ENCODE measurements around the gene TMEM63A. TPM values are rescaled to one million over a fixed set of nuclear protein-coding genes. Genes with fewer than 3 reads are reported as not detected.
A peak's percentile ranks its signal among the peaks of the same experiment; 100 is the strongest.

TMEM63A gene
- total RNA-seq, 4 donors from 2014 or later = 104 to 256 (median 180) TPM

DNA sequence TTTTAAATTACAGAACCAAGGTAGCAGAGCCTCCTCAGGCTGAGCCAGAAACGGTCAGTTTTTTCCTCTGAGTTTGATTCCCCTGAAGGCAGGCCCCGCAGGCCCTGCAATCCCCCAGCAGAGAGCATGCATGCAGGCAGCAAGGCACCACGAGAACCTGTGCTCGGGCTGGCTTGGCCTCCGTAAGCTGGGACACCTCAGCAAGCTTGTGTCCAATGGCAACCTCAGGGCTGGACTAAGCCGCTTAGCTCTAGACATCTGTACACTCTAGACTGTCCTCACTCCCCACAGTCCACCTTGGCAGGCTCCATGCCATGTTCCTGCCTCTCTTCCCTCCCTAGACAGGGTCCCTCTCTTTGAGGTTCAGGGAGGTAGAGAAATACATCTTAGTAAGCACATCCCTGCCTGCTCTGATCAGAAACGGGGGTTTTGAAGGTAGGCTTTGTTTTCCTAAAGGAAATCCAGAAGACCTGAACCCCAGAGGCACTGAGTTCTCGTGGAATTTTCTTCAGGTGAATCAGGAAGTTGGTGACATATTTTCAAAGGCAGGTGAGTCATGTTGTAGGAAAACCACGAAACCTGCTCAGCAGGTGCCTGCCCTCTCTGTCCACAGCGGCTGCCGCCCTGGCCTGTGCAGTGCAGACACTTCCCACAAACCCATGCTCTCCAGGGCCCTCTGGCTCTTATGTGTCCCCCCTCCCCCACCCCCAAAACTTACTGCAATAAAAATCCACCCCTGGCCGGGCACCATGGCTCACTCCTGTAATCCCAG, 7.0 kb downstream of the TMEM63A start:
- 50 to 66% methylated on average over 2 to 12 of the region's 12 CpGs for WGBS, 2 donors (ENCODE audit: low coverage in 1 of 2)
- in situ Hi-C loops (cut with MboI; ENCODE audit: low pct_ligation_motif_present in 1 of 4, low pct_unique_long_range_greater_than_20kb in 1 of 4, low sequenced_read_pairs in 3 of 4) = no loop called here
- Histone ChIP-seq H3K27me3 (no peaks in the 10 kb centered on the region), H3K9me3 (no peaks in the 10 kb centered on the region), H3K27ac (peak overlapping the region; percentile 76 to 98 (median 96)), H3K36me3 (peaks cover 0 to 36% (median 16%) of the 10 kb centered on the region in 4 donors), H3K4me3 (no peak overlapping the region), H3K4me1 (peaks cover 31 to 55% (median 50%) of the 10 kb centered on the region in 4 donors)
- no peak for TF ChIP-seq EP300 (IDR thresholded peaks at IDR 0.05; ENCODE audit: low read depth)
- TF ChIP-seq, protein P1, sequence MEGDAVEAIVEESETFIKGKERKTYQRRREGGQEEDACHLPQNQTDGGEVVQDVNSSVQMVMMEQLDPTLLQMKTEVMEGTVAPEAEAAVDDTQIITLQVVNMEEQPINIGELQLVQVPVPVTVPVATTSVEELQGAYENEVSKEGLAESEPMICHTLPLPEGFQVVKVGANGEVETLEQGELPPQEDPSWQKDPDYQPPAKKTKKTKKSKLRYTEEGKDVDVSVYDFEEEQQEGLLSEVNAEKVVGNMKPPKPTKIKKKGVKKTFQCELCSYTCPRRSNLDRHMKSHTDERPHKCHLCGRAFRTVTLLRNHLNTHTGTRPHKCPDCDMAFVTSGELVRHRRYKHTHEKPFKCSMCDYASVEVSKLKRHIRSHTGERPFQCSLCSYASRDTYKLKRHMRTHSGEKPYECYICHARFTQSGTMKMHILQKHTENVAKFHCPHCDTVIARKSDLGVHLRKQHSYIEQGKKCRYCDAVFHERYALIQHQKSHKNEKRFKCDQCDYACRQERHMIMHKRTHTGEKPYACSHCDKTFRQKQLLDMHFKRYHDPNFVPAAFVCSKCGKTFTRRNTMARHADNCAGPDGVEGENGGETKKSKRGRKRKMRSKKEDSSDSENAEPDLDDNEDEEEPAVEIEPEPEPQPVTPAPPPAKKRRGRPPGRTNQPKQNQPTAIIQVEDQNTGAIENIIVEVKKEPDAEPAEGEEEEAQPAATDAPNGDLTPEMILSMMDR (IDR thresholded peaks at IDR 0.05) = no peak
- peak in 2 of 3 donors; percentile 34 to 59 for TF ChIP-seq POLR2AphosphoS5 (IDR thresholded peaks at IDR 0.05)
- no peak for TF ChIP-seq POLR2A (IDR thresholded peaks at IDR 0.05)
- intact Hi-C loops (cut with DNase I; ENCODE audit: low total_unique reads) = no loop called here
- peak; percentile 78 for DNase-seq

DNA sequence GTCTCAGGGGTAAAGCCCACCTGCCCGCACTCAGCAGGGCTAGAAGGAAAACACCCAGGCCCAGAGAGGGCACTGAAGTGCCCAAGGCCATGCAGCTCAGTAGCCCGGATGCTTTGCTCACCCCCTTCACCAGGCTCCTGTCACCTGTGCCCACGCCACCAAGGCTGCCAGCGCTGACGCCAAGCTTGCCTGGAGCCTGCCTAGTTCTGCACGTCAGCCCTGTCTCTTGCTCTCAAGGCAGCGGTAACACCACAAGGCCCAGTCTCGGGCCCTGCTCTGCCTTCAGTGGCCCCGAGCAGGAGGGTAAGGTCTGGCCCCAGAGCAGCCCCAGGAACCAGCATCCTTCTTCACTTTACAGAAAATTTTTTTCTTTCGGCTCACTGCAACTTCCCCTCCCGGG, 7.7 kb downstream of the TMEM63A start:
- 91% methylated on average over 11 of the region's 11 CpGs; no CpG with 5 or more reads in 1 of the 2 donors for WGBS, 2 donors (ENCODE audit: low coverage in 1 of 2)
- H3K9me3 ChIP-seq = no peaks in the 10 kb centered on the region
- H3K27ac ChIP-seq = peak overlapping the region in 3 of 4 donors; percentile 93 to 98 (median 98)
- peaks cover 0 to 37% (median 18%) of the 10 kb centered on the region in 4 donors for H3K36me3 ChIP-seq
- intact Hi-C loops (cut with DNase I; ENCODE audit: low total_unique reads) = no loop called here
- in situ Hi-C loops (cut with MboI; ENCODE audit: low pct_ligation_motif_present in 1 of 4, low pct_unique_long_range_greater_than_20kb in 1 of 4, low sequenced_read_pairs in 3 of 4) = no loop called here
- H3K4me3 ChIP-seq = no peak overlapping the region
- H3K4me1 ChIP-seq = peaks cover 24 to 47% (median 42%) of the 10 kb centered on the region in 4 donors
- TF ChIP-seq POLR2A (IDR thresholded peaks at IDR 0.05) = no peak
- TF ChIP-seq, protein P1 (IDR thresholded peaks at IDR 0.05) = no peak
- no peak for TF ChIP-seq POLR2AphosphoS5 (IDR thresholded peaks at IDR 0.05)
- TF ChIP-seq EP300 (IDR thresholded peaks at IDR 0.05; ENCODE audit: low read depth) = no peak
- no peaks in the 10 kb centered on the region for H3K27me3 ChIP-seq
- DNase-seq = no peak

DNA sequence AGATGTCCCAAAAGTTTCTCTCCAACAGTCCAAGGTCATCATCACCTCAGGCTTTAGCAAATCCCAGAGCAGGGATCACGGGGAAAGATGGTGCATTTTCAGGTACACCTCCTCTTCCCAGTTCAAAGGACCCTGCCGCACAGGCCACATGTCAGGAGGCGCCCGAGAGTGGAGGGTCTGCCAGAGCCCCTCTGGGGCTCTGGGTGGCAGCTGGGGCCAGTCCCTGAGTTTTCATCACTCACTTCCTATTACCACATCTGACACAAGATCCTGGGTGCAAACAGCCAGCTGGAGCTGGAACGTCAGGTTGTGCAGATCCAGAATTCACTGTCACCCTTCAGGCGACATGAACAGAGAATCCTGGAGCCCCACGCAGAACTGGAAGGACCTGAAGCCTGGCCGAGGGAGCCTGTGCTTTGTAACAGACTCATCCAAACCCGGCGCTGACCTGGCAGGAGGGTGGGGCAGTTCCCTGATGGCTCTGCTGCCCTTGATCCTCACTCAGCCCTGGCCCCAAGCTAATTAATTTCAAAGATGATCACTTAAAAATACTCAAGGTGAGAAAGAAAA, 8.8 kb downstream of the TMEM63A start:
- intact Hi-C loops (cut with DNase I; ENCODE audit: low total_unique reads) = no loop called here
- Histone ChIP-seq H3K27me3 (no peaks in the 10 kb centered on the region), H3K36me3 (peaks cover 0 to 47% (median 18%) of the 10 kb centered on the region in 4 donors), H3K4me1 (peaks cover 13 to 36% (median 31%) of the 10 kb centered on the region in 4 donors), H3K27ac (peak overlapping the region in 1 of 4 donors; percentile 19), H3K4me3 (no peak overlapping the region), H3K9me3 (no peaks in the 10 kb centered on the region)
- TF ChIP-seq POLR2AphosphoS5 (IDR thresholded peaks at IDR 0.05) (no peak), EP300 (IDR thresholded peaks at IDR 0.05; ENCODE audit: low read depth) (no peak), POLR2A (IDR thresholded peaks at IDR 0.05) (no peak)
- TF ChIP-seq, protein P1 (IDR thresholded peaks at IDR 0.05) = no peak
- no peak for DNase-seq
- 92% methylated on average over 10 of the region's 10 CpGs; no CpG with 5 or more reads in 1 of the 2 donors for WGBS, 2 donors (ENCODE audit: low coverage in 1 of 2)
- in situ Hi-C loops (cut with MboI; ENCODE audit: low pct_ligation_motif_present in 1 of 4, low pct_unique_long_range_greater_than_20kb in 1 of 4, low sequenced_read_pairs in 3 of 4) = no loop called here

DNA sequence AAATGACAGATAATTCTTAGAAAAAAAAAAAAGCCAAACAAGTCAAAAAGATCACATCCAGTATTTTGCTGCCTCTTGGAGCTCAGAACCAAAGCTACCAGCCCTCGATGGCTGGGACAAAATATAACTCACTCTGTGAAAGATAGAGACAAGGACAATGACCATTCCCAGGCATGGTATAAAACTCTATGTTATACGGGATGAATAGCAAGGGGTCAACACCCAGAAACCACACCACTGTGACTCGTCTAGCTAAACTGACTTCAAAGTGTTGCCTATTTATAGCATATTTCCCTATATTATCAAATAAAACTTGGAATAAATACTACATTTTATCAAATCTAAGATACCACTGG, 10.1 kb downstream of the TMEM63A start:
- 68 to 74% methylated on average over 3 of the region's 3 CpGs for WGBS, 2 donors (ENCODE audit: low coverage in 1 of 2)
- in situ Hi-C loops (cut with MboI; ENCODE audit: low pct_ligation_motif_present in 1 of 4, low pct_unique_long_range_greater_than_20kb in 1 of 4, low sequenced_read_pairs in 3 of 4) (no loop called here), intact Hi-C loops (cut with DNase I; ENCODE audit: low total_unique reads) (no loop called here)
- no peak for DNase-seq
- no peak overlapping the region for H3K27ac ChIP-seq
- no peaks in the 10 kb centered on the region for H3K27me3 ChIP-seq
- no peak for TF ChIP-seq EP300 (IDR thresholded peaks at IDR 0.05; ENCODE audit: low read depth)
- TF ChIP-seq, protein P1 (IDR thresholded peaks at IDR 0.05) = no peak
- TF ChIP-seq POLR2A (IDR thresholded peaks at IDR 0.05) = no peak
- no peak for TF ChIP-seq POLR2AphosphoS5 (IDR thresholded peaks at IDR 0.05)
- peaks cover 0 to 57% (median 22%) of the 10 kb centered on the region in 4 donors for H3K36me3 ChIP-seq
- H3K4me1 ChIP-seq = peaks cover 3 to 23% (median 18%) of the 10 kb centered on the region in 4 donors
- H3K9me3 ChIP-seq = no peaks in the 10 kb centered on the region
- H3K4me3 ChIP-seq = no peak overlapping the region

Measured in transverse colon (tissue), 4 donors.